Liver (tissue), 9 donors: ENCODE results near the gene SOX13. TPM values are rescaled to one million over a fixed set of nuclear protein-coding genes. Genes with fewer than 3 reads are reported as not detected.

Source experiments
- DNase-seq: peaks from one replicate; pipeline ENCODE4 v3.0.0-alpha.2; 2017; ENCODE audit warnings: low spot score
- H3K27ac ChIP-seq, 2 donors: one replicate each; pipeline ENCODE4 v1.7.0; 2013; ENCODE audit warnings: inconsistent platforms in 2 of 2, low read length in 2 of 2, control low read depth in 1 of 2, low read depth in 1 of 2, mild to moderate bottlenecking in 1 of 2
- H3K27me3 ChIP-seq, 4 donors: one replicate each; pipeline versions ENCODE4 v1.6.1 to v1.7.0; 2013; ENCODE audit warnings: low read length in 3 of 4, inconsistent platforms in 1 of 4, mild to moderate bottlenecking in 1 of 4, moderate library complexity in 1 of 4; ENCODE audit not compliant: control insufficient read depth in 4 of 4, insufficient read depth in 4 of 4
- H3K36me3 ChIP-seq, 4 donors: one replicate each; pipeline versions ENCODE4 v1.6.1 to v1.7.0; 2013; ENCODE audit warnings: low read length in 3 of 4, mild to moderate bottlenecking in 3 of 4, low read depth in 1 of 4, moderate library complexity in 1 of 4; ENCODE audit not compliant: control insufficient read depth in 4 of 4, insufficient read depth in 3 of 4
- H3K4me1 ChIP-seq, 4 donors: one replicate each; pipeline versions ENCODE4 v1.6.1 to v1.7.0; 2013; ENCODE audit warnings: low read length in 3 of 4, mild to moderate bottlenecking in 3 of 4, moderate library complexity in 1 of 4; ENCODE audit not compliant: control insufficient read depth in 4 of 4, insufficient read depth in 4 of 4
- H3K4me3 ChIP-seq, 3 donors: one replicate each; pipeline versions ENCODE4 v1.6.1 to v1.7.0; 2013; ENCODE audit warnings: low read length in 3 of 3, control low read depth in 1 of 3, low read depth in 1 of 3, mild to moderate bottlenecking in 1 of 3
- H3K9ac ChIP-seq, 2 donors: one replicate each; pipeline ENCODE4 v1.7.0; 2013; ENCODE audit warnings: low read length in 2 of 2, mild to moderate bottlenecking in 2 of 2, moderate library complexity in 2 of 2, control low read depth in 1 of 2, low read depth in 1 of 2
- H3K9me3 ChIP-seq, 4 donors: one replicate each; pipeline versions ENCODE4 v1.6.1 to v1.7.0; 2013; ENCODE audit warnings: low read length in 3 of 4; ENCODE audit not compliant: control insufficient read depth in 4 of 4
- EGR1 ChIP-seq, 2 donors: IDR thresholded peaks; 2 replicates each; pipeline ENCODE4 v1.6.1; 2016 to 2018; ENCODE audit warnings: antibody characterized with exemption in 2 of 2, low read depth in 2 of 2
- FOXA1 ChIP-seq: IDR thresholded peaks from 2 replicates; pipeline ENCODE4 v1.6.1; 2016; ENCODE audit warnings: antibody characterized with exemption
- FOXA2 ChIP-seq: IDR thresholded peaks from 2 replicates; pipeline ENCODE4 v1.6.1; 2016; ENCODE audit warnings: antibody characterized with exemption
- GABPA ChIP-seq, 2 donors: IDR thresholded peaks in 1 of 2; conservative IDR thresholded peaks in 1 of 2; 2 replicates each; pipeline ENCODE4 v1.6.1; 2016; ENCODE audit warnings: antibody characterized with exemption in 2 of 2, mild to moderate bottlenecking in 1 of 2, moderate library complexity in 1 of 2
- HNF4A ChIP-seq, 2 donors: conservative IDR thresholded peaks; 2 replicates each; pipeline ENCODE4 v1.6.1; 2016; ENCODE audit warnings: antibody characterized with exemption in 2 of 2, mild to moderate bottlenecking in 2 of 2
- HNF4G ChIP-seq: IDR thresholded peaks from 2 replicates; pipeline ENCODE4 v1.6.1; 2016; ENCODE audit warnings: antibody characterized with exemption
- JUND ChIP-seq, 2 donors: IDR thresholded peaks; 2 replicates each; pipeline ENCODE4 v1.6.1; 2016; ENCODE audit warnings: antibody characterized with exemption in 2 of 2
- NR2F2 ChIP-seq: IDR thresholded peaks from 2 replicates; pipeline ENCODE4 v1.6.1; 2016; ENCODE audit warnings: antibody characterized with exemption
- RAD21 ChIP-seq, 2 donors: IDR thresholded peaks; 2 replicates each; pipeline ENCODE4 v1.6.1; 2016; ENCODE audit warnings: antibody characterized with exemption in 2 of 2, mild to moderate bottlenecking in 2 of 2
- RXRA ChIP-seq, 2 donors: IDR thresholded peaks; 2 replicates each; pipeline ENCODE4 v1.6.1; 2017 to 2018; ENCODE audit warnings: antibody characterized with exemption in 2 of 2, mild to moderate bottlenecking in 1 of 2
- SP1 ChIP-seq: IDR thresholded peaks from 2 replicates; pipeline ENCODE4 v1.6.1; 2018; ENCODE audit warnings: antibody characterized with exemption, mild to moderate bottlenecking
- TAF1 ChIP-seq: conservative IDR thresholded peaks from 2 replicates; pipeline ENCODE4 v1.6.1; 2016; ENCODE audit warnings: antibody characterized with exemption, mild to moderate bottlenecking
- YY1 ChIP-seq: IDR thresholded peaks from 2 replicates; pipeline ENCODE4 v1.6.1; 2016; ENCODE audit warnings: antibody characterized with exemption, mild to moderate bottlenecking
- WGBS: extraction: QIAGEN DNeasy Blood & Tissue Kit; methylation state at CpG from one replicate; pipeline ENCODE4 v1.1.7; 2013; 5-methylcytosine and 5-hydroxymethylcytosine counted together
- polyA plus RNA-seq, 2 donors: library from polyadenylated mRNA; stranded (reverse) in 1 of 2; unstranded in 1 of 2; fragments of 200-250 nt in 1 of 2; fragments of >200 nt in 1 of 2; fragmentation: Nextera tagmentation in 1 of 2; extraction: Ambion mirVana in 1 of 2; gene quantifications; one replicate each; pipeline versions ENCODE4 v1.2.1 to v1.2.3, GENCODE V29; 2013 to 2015
- total RNA-seq, 2 donors: library from RNA; depleted of rRNA; stranded (reverse); fragments of >200 nt; gene quantifications; one replicate each; pipeline ENCODE4 v1.2.3, GENCODE V29; 2014
- TF ChIP-seq, protein P1 (sequence below): IDR thresholded peaks from 2 replicates; pipeline ENCODE4 v1.6.1; 2016; ENCODE audit warnings: antibody characterized with exemption
- TF ChIP-seq, protein P2 (sequence below): IDR thresholded peaks from 2 replicates; pipeline ENCODE4 v1.6.1; 2016; ENCODE audit warnings: antibody characterized with exemption, mild to moderate bottlenecking
- TF ChIP-seq, protein P3 (sequence below): IDR thresholded peaks from 2 replicates; pipeline ENCODE4 v1.6.1; 2016; ENCODE audit warnings: antibody characterized with exemption
- TF ChIP-seq, protein P4 (sequence below): IDR thresholded peaks from 2 replicates; pipeline ENCODE4 v1.6.1; 2016; ENCODE audit warnings: antibody characterized with exemption
- TF ChIP-seq, protein P5 (sequence below): fragments of 150-350 bp; IDR thresholded peaks from 2 replicates; pipeline ENCODE4 v1.5.1; 2017; ENCODE audit warnings: improper control_type of control experiment, low read depth, low read length; ENCODE audit not compliant: missing input control
- donor health status: healthy.
- donor health status: healthy.
- donor health status: healthy.
- donor health status: healthy.
- donor health status: healthy.

SOX13 gene
- total and polyA plus RNA-seq, 4 donors = 7.8 to 15.5 (median 8.7) TPM

DNA sequence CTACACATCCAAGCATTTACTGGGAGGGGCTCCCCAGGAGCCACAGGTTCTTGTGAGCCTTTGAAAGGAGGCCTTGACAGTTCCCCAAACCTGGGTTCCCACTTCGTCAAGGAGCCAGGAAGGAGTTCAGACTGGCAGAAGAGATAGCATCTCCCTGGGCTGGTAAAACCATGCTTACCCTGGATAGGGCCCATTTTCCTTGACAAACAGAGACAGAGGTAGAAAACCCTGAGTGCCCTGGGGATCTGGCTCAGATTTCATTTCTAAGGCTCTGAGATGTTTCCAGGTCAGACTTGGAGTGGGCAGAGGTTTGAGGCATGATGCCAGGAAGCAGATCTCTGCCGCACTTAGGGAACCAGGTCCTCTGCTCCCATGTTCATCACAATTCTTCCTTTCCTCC is 76.2 kb downstream of the SOX13 start:
- H3K27me3 ChIP-seq = no peaks in the 10 kb centered on the region
- H3K36me3 ChIP-seq = no peaks in the 10 kb centered on the region
- DNase-seq = no peak
- peak overlapping the region in 1 of 2 donors; percentile 50 for H3K9ac ChIP-seq
- H3K4me3 ChIP-seq = peak overlapping the region; percentile 57 to 71 (median 58)
- H3K27ac ChIP-seq = peak overlapping the region in 1 of 2 donors; percentile 5
- TF ChIP-seq YY1 = no peak
- TF ChIP-seq NR2F2 = no peak
- TF ChIP-seq, protein P1, sequence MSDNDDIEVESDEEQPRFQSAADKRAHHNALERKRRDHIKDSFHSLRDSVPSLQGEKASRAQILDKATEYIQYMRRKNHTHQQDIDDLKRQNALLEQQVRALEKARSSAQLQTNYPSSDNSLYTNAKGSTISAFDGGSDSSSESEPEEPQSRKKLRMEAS = no peak
- no peak for TF ChIP-seq RXRA (IDR thresholded peaks at IDR 0.05)
- TF ChIP-seq RAD21 (IDR thresholded peaks at IDR 0.05) = no peak
- no peak for TF ChIP-seq SP1
- no peak for TF ChIP-seq EGR1 (IDR thresholded peaks at IDR 0.05; ENCODE audit: low read depth in 2 of 2)
- TF ChIP-seq FOXA1 = no peak
- TF ChIP-seq, protein P2, sequence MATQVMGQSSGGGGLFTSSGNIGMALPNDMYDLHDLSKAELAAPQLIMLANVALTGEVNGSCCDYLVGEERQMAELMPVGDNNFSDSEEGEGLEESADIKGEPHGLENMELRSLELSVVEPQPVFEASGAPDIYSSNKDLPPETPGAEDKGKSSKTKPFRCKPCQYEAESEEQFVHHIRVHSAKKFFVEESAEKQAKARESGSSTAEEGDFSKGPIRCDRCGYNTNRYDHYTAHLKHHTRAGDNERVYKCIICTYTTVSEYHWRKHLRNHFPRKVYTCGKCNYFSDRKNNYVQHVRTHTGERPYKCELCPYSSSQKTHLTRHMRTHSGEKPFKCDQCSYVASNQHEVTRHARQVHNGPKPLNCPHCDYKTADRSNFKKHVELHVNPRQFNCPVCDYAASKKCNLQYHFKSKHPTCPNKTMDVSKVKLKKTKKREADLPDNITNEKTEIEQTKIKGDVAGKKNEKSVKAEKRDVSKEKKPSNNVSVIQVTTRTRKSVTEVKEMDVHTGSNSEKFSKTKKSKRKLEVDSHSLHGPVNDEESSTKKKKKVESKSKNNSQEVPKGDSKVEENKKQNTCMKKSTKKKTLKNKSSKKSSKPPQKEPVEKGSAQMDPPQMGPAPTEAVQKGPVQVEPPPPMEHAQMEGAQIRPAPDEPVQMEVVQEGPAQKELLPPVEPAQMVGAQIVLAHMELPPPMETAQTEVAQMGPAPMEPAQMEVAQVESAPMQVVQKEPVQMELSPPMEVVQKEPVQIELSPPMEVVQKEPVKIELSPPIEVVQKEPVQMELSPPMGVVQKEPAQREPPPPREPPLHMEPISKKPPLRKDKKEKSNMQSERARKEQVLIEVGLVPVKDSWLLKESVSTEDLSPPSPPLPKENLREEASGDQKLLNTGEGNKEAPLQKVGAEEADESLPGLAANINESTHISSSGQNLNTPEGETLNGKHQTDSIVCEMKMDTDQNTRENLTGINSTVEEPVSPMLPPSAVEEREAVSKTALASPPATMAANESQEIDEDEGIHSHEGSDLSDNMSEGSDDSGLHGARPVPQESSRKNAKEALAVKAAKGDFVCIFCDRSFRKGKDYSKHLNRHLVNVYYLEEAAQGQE = no peak
- no peak for TF ChIP-seq HNF4G
- no peak for TF ChIP-seq JUND (IDR thresholded peaks at IDR 0.05)
- peaks cover 12 to 79% (median 65%) of the 10 kb centered on the region in 4 donors for H3K4me1 ChIP-seq
- no peaks in the 10 kb centered on the region for H3K9me3 ChIP-seq
- WGBS = 50% methylated on average over 2 of the region's 2 CpGs

DNA sequence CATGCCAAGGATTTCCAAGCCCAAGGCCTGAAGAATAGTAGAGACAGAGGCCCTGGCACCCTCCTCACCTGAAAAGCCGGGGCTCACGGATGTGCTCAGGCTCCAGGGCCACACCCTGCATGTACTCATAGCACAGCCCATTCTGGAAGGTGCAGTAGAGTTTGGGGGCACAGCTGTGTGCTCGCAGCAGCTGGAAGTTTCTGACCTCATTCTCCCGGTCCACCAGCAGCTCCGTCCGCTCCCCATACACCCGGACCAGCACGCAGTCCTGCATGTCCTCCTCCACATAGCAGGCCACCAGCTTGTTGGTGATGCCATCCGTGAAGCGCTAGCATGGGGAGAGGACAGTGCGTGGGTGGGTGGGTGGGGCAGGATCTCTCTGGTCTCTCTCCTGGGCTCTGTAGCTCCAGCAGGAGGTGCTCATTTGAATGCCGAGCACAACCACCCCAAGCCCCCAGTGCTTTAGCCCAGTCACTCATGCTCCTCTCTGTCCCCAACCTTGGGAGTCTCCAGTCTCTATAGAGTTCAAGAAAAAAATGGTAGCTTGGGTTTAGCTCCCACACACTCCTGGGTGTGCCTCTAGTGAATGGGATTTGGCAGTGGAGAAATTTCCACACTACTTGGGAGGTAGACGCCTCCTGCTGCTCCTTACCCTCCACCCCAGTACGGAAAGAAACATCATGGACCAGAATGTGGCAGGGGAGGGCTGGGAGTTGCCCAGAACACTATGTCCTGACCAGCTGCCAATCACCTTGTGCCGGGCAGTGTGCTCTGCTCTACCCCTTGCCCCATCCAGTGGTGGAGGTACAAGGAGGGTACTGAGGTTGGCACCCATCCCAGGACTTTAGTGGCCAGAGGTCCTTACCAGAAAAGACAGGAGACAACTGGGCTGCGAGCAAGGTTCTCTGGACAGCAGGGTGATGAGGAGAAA is 77.0 kb downstream of the SOX13 start:
- Histone ChIP-seq H3K9ac (no peak overlapping the region), H3K27ac (peak overlapping the region in 1 of 2 donors; percentile 77), H3K27me3 (no peaks in the 10 kb centered on the region), H3K36me3 (no peaks in the 10 kb centered on the region), H3K9me3 (no peaks in the 10 kb centered on the region), H3K4me3 (peak overlapping the region; percentile 57 to 71 (median 58)), H3K4me1 (peaks cover 9 to 72% (median 58%) of the 10 kb centered on the region in 4 donors)
- WGBS = 47% methylated on average over 16 of the region's 16 CpGs
- TF ChIP-seq, protein P3, sequence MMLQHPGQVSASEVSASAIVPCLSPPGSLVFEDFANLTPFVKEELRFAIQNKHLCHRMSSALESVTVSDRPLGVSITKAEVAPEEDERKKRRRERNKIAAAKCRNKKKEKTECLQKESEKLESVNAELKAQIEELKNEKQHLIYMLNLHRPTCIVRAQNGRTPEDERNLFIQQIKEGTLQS = no peak
- TF ChIP-seq EGR1 (IDR thresholded peaks at IDR 0.05; ENCODE audit: low read depth in 2 of 2) = no peak
- TF ChIP-seq, protein P1 = no peak
- no peak for TF ChIP-seq FOXA2
- TF ChIP-seq, protein P4, sequence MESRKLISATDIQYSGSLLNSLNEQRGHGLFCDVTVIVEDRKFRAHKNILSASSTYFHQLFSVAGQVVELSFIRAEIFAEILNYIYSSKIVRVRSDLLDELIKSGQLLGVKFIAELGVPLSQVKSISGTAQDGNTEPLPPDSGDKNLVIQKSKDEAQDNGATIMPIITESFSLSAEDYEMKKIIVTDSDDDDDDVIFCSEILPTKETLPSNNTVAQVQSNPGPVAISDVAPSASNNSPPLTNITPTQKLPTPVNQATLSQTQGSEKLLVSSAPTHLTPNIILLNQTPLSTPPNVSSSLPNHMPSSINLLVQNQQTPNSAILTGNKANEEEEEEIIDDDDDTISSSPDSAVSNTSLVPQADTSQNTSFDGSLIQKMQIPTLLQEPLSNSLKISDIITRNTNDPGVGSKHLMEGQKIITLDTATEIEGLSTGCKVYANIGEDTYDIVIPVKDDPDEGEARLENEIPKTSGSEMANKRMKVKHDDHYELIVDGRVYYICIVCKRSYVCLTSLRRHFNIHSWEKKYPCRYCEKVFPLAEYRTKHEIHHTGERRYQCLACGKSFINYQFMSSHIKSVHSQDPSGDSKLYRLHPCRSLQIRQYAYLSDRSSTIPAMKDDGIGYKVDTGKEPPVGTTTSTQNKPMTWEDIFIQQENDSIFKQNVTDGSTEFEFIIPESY = no peak
- TF ChIP-seq YY1 = peak; percentile 7
- TF ChIP-seq GABPA (IDR thresholded peaks at IDR 0.05 in 1 of 2, conservative IDR thresholded peaks at IDR 0.05 in 1 of 2) = no peak
- TF ChIP-seq SP1 = peak; percentile 90
- no peak for TF ChIP-seq FOXA1
- peak in 1 of 2 donors; percentile 18 for TF ChIP-seq RAD21 (IDR thresholded peaks at IDR 0.05)
- TF ChIP-seq TAF1 = peak; percentile 56
- TF ChIP-seq HNF4G = no peak
- peak; percentile 55 to 74 for TF ChIP-seq HNF4A (conservative IDR thresholded peaks at IDR 0.05)
- TF ChIP-seq, protein P2 = peak; percentile 12
- TF ChIP-seq RXRA (IDR thresholded peaks at IDR 0.05) = peak; percentile 57 to 86
- TF ChIP-seq, protein P5, sequence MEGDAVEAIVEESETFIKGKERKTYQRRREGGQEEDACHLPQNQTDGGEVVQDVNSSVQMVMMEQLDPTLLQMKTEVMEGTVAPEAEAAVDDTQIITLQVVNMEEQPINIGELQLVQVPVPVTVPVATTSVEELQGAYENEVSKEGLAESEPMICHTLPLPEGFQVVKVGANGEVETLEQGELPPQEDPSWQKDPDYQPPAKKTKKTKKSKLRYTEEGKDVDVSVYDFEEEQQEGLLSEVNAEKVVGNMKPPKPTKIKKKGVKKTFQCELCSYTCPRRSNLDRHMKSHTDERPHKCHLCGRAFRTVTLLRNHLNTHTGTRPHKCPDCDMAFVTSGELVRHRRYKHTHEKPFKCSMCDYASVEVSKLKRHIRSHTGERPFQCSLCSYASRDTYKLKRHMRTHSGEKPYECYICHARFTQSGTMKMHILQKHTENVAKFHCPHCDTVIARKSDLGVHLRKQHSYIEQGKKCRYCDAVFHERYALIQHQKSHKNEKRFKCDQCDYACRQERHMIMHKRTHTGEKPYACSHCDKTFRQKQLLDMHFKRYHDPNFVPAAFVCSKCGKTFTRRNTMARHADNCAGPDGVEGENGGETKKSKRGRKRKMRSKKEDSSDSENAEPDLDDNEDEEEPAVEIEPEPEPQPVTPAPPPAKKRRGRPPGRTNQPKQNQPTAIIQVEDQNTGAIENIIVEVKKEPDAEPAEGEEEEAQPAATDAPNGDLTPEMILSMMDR = no peak
- TF ChIP-seq JUND (IDR thresholded peaks at IDR 0.05) = no peak
- no peak for TF ChIP-seq NR2F2
- no peak for DNase-seq
